ENCODE results near the gene EPHB3. TPM values are rescaled to one million over a fixed set of nuclear protein-coding genes. Genes with fewer than 3 reads are reported as not detected.

The EPHB3 gene
- total RNA-seq, 1 donor from 2014 or later, result 17.2 TPM

DNA sequence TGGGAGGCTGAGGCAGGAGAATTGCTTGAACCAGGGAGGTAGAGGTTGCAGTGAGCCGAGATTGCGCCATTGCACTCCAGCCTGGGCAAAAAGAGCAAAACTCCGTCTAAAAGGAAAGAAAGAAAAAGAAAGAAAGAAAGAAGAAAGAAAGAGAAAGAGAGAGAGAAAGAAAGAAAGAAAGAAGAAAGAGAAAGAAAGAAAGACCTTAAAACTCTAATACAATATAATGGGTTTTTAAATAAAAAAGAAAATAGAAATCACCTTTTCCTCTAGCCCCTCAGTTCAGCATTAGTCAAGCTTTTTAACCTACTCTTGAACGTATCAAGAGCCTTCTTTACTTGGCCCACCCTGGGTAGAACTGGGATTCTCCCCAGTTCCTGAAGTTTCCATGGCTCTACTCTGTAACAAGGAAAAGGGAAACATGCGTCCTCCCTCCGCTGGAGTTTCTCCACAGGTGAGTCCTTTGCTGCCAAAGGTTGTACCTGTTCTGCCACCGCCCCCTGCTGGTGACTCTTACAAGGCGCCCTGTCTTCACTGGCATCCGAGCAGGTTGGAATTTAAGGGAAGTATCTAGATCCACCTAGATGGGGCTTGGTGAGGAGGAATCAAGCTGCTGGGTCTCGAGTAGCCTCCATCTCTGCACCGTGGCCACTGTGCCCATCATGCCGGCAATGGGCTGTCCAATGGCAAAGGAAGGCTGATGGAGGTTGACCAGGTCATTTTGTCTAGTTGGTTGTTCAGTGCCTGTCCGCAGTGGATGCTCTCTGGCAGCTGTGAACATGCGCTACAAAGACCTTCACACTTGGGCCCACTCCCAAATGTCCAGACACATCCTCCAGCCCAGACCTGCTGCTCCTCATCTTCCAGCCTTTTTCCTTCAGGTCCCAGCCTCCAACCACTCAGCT is 20.6 kb upstream of the EPHB3 start:
- H3K36me3 Mint-ChIP-seq (ENCODE audit: low read depth, unreplicated experiment), result no peaks in the 10 kb centered on the region
- H2AFZ ChIP-seq (ENCODE audit: low read depth, low read length), result no peak overlapping the region
- no peaks in the 10 kb centered on the region for H3K4me1 ChIP-seq (ENCODE audit: insufficient read depth, low read length)
- H3K27ac Mint-ChIP-seq (ENCODE audit: unreplicated experiment), result no peak overlapping the region
- peaks cover 51% of the 10 kb centered on the region for H3K27me3 ChIP-seq (ENCODE audit: insufficient read depth, low read length)
- H3K9me3 Mint-ChIP-seq (ENCODE audit: unreplicated experiment), result no peaks in the 10 kb centered on the region
- H3K4me3 ChIP-seq (ENCODE audit: insufficient read depth, low read depth, low read length), result no peak overlapping the region
- peaks cover 56% of the 10 kb centered on the region for H3K27me3 Mint-ChIP-seq (ENCODE audit: low read depth, unreplicated experiment)
- no peaks in the 10 kb centered on the region for H3K36me3 ChIP-seq (ENCODE audit: insufficient read depth, low read length)
- no peaks in the 10 kb centered on the region for H3K4me1 Mint-ChIP-seq (ENCODE audit: low read depth, unreplicated experiment)
- H3K79me2 ChIP-seq (ENCODE audit: insufficient read depth, low read length), result no peaks in the 10 kb centered on the region
- TF ChIP-seq, protein P1, sequence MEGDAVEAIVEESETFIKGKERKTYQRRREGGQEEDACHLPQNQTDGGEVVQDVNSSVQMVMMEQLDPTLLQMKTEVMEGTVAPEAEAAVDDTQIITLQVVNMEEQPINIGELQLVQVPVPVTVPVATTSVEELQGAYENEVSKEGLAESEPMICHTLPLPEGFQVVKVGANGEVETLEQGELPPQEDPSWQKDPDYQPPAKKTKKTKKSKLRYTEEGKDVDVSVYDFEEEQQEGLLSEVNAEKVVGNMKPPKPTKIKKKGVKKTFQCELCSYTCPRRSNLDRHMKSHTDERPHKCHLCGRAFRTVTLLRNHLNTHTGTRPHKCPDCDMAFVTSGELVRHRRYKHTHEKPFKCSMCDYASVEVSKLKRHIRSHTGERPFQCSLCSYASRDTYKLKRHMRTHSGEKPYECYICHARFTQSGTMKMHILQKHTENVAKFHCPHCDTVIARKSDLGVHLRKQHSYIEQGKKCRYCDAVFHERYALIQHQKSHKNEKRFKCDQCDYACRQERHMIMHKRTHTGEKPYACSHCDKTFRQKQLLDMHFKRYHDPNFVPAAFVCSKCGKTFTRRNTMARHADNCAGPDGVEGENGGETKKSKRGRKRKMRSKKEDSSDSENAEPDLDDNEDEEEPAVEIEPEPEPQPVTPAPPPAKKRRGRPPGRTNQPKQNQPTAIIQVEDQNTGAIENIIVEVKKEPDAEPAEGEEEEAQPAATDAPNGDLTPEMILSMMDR (IDR thresholded peaks at IDR 0.05; ENCODE audit: insufficient read depth, low read depth, low read length), result peak; percentile 63
- TF ChIP-seq EZH2 (IDR thresholded peaks at IDR 0.05; ENCODE audit: insufficient read depth, low read length), result no peak
- H3K4me2 ChIP-seq (ENCODE audit: low read length), result no peak overlapping the region
- DNase-seq (ENCODE audit: low read depth) (no peak), FAIRE-seq (no peak)
- H3K9ac ChIP-seq (ENCODE audit: low read length), result no peak overlapping the region
- no peak overlapping the region for H3K27ac ChIP-seq (ENCODE audit: low read depth, low read length)
- no peaks in the 10 kb centered on the region for H3K9me3 ChIP-seq (ENCODE audit: insufficient read depth, low read depth, low read length)
- no peaks in the 10 kb centered on the region for H4K20me1 ChIP-seq (ENCODE audit: insufficient read depth, low read length)
- no peak overlapping the region for H3K4me3 Mint-ChIP-seq (ENCODE audit: unreplicated experiment)

DNA sequence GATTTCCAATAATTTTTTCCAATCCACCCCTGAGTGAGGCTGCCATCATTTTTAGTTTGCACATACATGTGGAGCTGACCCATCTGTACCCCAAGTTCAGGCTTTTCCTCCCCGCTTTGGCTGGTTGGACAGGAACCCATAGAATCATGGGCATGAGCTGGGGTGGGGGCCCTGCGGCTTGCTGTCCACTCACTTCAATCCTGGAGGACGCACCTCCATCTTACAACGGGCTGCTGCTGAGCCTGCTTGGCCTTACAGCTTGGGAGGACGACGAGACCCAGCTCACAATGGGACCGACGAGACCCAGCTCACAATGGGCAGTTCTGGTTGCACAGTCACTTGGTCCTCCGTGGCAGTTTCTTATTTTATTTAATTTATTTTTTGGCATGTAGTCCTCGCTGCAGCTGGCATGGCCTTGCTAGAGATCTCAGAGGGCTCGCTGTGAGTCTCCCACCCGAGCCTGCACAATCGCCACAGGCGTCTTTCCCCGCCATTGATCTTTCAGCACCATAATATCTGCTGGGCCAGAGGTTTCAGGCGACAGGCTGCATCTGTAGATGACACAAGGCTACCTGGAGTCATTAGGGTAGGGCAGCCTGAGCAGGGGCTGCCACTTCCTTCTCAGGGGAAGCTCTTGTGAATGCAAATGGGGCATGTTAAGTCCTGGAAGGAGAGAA is 19.6 kb upstream of the EPHB3 start:
- no peaks in the 10 kb centered on the region for H3K79me2 ChIP-seq (ENCODE audit: insufficient read depth, low read length)
- H3K36me3 Mint-ChIP-seq (ENCODE audit: low read depth, unreplicated experiment), result no peaks in the 10 kb centered on the region
- no peak overlapping the region for H3K4me2 ChIP-seq (ENCODE audit: low read length)
- no peaks in the 10 kb centered on the region for H3K4me1 ChIP-seq (ENCODE audit: insufficient read depth, low read length)
- H3K4me3 Mint-ChIP-seq (ENCODE audit: unreplicated experiment), result no peak overlapping the region
- peaks cover 45% of the 10 kb centered on the region for H3K27me3 ChIP-seq (ENCODE audit: insufficient read depth, low read length)
- H3K27me3 Mint-ChIP-seq (ENCODE audit: low read depth, unreplicated experiment), result peaks cover 53% of the 10 kb centered on the region
- DNase-seq (ENCODE audit: low read depth) (no peak), FAIRE-seq (no peak)
- no peak for TF ChIP-seq EZH2 (IDR thresholded peaks at IDR 0.05; ENCODE audit: insufficient read depth, low read length)
- TF ChIP-seq, protein P1 (IDR thresholded peaks at IDR 0.05; ENCODE audit: insufficient read depth, low read depth, low read length), result no peak
- no peaks in the 10 kb centered on the region for H3K9me3 ChIP-seq (ENCODE audit: insufficient read depth, low read depth, low read length)
- H3K9ac ChIP-seq (ENCODE audit: low read length), result no peak overlapping the region
- no peak overlapping the region for H3K27ac Mint-ChIP-seq (ENCODE audit: unreplicated experiment)
- no peak overlapping the region for H3K4me3 ChIP-seq (ENCODE audit: insufficient read depth, low read depth, low read length)
- no peaks in the 10 kb centered on the region for H3K9me3 Mint-ChIP-seq (ENCODE audit: unreplicated experiment)
- H3K27ac ChIP-seq (ENCODE audit: low read depth, low read length), result no peak overlapping the region
- no peaks in the 10 kb centered on the region for H4K20me1 ChIP-seq (ENCODE audit: insufficient read depth, low read length)
- H2AFZ ChIP-seq (ENCODE audit: low read depth, low read length), result no peak overlapping the region
- H3K4me1 Mint-ChIP-seq (ENCODE audit: low read depth, unreplicated experiment), result no peaks in the 10 kb centered on the region
- H3K36me3 ChIP-seq (ENCODE audit: insufficient read depth, low read length), result no peaks in the 10 kb centered on the region
